GM19452 (cell line): ENCODE results near the gene NBEA.
"Not testable (repeated sequence)": the region's sequence is repeated elsewhere in the genome, so short reads cannot be mapped to it uniquely, and the experiment has no call there.

Experiments
- ATAC-seq: cut with Tn5 transposase; IDR thresholded peaks from one replicate; pipeline ENCODE4 v1.9.1; 2021; ENCODE audit not compliant: unreplicated experiment

The NBEA gene

DNA sequence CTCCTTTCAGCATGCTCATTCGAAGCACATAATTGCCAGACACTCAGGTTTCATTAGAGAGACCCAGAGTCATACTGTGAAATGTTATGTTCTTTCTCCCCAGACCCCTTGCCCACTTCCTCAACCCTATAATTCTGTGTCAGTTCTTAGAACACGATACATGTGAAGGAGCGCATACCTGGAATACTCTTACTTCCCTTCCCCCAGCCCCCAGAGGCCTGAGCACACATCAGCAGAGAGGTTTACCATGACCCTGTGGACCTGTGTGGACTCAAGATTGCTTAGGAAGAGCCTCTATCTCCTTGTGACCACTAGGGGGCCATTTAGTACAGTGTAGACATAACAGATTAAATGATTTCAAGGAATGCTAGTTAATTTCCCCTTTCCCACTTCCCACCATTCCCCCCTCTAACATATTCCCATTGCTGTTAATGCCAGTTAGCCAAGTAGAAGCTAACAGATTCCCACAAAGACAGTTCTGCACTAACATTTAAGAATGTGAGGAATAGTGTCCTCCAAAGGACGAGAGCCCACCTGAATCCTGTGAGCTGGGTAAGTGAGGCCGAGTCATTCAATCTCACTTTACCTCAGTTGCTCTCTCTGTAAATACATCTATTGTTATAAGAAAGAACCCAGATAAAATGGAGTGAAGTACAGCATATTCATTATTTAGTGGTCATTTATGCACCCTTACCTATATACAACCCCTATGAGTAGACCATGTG, 688.6 kb downstream of the NBEA start:
- peak; percentile 67 for ATAC-seq

DNA sequence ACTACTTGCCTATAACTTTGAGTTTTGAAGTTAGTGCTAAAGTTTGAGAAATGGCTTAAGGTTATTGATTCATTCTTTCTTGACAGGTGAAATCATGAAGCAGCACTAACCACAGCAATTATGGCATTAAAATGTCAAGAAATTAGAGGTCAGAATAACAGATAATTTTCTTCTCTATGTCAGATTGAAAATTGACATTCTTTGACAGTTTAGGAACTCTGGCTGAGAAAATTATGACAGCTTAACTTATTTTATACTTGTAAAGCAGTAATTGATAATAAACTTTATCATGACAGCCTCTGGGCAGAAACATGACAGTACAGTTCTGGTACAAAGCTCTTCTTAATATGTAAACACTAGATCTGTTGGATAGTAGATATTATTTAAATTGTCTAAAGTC, 689.6 kb downstream of the NBEA start:
- ATAC-seq: no peak

GRCh38 chr13:35643625-35644024, 701.6 kb downstream of the NBEA start:
- ATAC-seq: no peak

- ATAC-seq: no peak
Observed at GRCh38 chr13:35646056-35646774, 704.1 kb downstream of the NBEA start.

- no peak for ATAC-seq
Observed at GRCh38 chr13:35648201-35648600, 706.1 kb downstream of the NBEA start.

DNA sequence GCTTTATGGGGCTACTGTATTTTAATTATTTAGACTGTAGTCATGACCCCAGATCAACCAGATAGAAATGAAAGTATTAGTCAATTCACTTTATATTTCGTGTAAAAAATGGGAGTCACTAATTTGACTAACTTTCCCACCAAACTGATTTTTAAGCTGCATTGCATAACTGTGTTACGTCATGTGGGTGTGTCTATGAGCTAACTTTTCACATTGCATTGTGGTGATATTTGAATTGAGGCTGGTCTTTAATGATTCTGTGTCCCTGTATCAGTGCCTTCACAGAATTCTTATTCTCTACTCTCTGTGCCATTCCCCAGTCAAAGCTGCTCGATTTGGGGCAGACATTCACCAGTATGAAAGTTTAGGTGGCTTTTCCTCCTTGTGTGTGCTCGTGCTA, 707.1 kb downstream of the NBEA start:
- ATAC-seq: no peak

GRCh38 chr13:35659796-35660195, 717.7 kb downstream of the NBEA start:
- ATAC-seq: no peak

DNA sequence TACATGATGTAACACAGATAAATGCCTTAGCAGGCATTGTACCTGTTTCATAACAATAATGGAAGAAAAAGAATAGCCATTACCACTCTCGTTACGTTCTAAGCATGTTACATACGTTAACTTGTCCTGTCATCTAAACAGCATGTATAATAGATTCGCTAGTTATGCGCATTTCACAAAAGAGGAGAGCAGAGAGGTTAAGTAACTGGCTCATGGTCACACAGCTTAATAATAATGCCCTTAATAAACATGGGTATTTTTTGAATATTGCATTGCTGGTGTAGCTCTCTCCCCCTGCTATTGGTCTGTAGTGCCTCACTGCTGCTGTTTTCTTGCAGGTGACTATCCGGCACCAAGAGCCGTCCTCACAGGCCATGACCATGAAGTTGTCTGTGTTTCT, 722.7 kb downstream of the NBEA start:
- ATAC-seq: no peak

DNA sequence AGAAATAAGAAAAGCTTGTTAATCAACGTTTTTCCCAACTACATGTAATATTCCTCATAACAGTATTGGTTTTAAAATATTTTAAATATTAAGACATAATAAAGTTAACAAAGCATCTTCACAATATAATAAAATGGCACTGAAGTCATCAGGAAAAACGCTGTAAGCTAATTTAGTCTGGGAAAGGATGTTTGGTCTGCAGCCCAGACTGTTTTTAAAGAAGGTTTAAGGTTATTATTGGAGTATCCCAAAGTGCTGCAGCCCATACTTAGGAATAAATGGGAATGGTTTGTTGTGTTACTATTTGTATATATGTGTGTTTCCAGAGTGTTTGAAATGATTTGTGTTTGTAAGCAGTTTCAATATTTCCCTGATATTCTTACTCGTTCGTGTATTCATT, 727.3 kb downstream of the NBEA start:
- ATAC-seq: no peak

DNA sequence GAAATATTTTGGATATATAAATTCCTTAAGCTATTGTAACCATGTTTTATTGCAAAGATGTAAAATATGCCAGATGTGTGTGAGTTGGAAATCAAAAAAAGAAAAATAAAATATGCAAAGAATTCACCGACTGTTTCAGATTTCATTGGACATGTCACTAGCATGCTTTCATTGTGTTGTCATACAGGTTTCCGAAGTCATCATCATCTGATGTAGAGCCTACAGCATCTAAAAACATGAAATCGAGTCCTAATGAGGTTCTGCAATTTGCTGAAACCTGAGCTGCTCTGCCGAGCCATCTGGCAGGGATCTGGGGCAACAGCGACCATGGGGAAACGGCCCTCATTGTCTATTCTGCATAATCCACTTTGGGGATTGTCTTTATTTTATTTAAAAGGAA, 730.5 kb downstream of the NBEA start:
- no peak for ATAC-seq

DNA sequence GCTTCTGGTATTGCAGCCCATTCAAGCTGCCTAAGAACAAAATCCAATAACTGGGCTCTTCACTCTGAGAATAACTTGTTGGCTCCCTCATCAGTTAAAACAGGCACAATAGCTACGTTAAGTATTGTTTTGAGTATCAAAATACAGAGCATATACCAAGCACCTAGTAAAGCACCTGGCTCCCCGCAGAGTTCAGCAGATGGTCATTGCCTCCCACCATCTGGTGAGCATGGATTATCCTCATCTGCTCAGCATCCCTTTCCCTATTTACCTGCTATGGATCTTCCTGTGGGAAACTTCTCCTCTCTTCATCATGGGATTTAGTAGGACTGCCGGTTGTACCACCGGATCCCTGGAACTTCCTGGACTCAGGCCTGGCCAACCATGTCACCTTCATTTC, 733.6 kb downstream of the NBEA start:
- no peak for ATAC-seq

GRCh38 chr13:35677863-35678262, 735.8 kb downstream of the NBEA start:
- ATAC-seq: not testable (repeated sequence)

DNA sequence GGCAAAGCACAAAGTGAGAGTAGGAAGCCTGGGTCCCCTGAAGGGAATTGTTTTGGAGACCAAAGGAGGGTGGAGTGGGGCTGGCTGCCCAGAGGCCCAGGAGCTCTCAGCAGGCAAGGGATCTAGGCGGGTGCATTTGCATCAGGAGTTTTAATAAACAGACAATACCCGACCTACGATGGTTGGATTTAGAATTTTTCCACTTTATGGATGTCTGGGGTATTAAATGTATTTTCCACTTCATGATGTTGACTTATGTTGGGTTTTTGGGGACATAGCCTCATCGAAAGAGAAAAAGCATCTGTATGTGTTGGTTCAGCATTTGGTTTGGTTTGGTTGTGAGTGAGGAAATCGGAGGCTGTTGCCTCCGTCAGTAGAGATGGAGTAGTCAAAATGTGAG, 739.6 kb downstream of the NBEA start:
- ATAC-seq: no peak

DNA sequence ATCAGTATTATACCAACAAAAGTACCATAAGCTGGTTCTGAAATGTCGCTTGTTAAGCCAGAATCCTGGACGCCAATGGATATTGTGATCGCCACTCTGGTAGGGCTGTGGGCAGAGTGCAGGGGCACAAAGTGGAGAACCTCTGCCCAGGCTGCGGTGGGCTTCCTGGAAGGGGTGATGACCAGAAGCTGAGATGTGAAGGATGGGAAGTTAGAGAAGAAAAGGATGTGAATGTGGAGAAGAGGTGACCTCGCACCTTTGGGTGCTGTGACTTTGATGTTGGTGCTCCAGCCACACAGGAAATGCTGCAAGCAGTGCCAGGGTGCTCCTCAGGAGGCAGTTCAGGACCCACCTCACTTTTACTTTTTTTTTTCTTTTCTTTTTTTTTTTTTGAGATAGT, 742.4 kb downstream of the NBEA start:
- no peak for ATAC-seq

- ATAC-seq: no peak
Observed at GRCh38 chr13:35687336-35687735, 745.3 kb downstream of the NBEA start.

- ATAC-seq: no peak
Observed at GRCh38 chr13:35690581-35691207, 748.6 kb downstream of the NBEA start.

- ATAC-seq: no peak
Observed at GRCh38 chr13:35693134-35693784, 751.2 kb downstream of the NBEA start.

DNA sequence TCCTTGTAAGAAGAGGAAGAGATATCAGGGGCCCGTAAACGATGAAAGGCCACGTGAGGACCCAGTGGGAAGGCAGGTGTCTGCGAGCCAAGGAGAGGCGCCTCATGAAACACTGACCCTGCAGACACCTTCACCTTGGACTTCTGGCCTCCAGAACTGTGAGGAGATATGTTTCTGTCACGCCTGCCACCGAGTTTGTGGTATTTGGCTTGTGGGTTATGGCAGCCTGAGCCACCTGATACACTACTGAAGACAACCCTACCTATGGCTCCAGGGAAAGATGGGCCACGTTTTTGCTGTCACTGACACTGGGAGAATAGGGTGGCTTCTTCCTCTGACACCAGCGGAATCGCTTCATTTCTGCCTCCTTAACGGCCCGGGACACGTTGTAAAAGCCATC, 752.0 kb downstream of the NBEA start:
- no peak for ATAC-seq

DNA sequence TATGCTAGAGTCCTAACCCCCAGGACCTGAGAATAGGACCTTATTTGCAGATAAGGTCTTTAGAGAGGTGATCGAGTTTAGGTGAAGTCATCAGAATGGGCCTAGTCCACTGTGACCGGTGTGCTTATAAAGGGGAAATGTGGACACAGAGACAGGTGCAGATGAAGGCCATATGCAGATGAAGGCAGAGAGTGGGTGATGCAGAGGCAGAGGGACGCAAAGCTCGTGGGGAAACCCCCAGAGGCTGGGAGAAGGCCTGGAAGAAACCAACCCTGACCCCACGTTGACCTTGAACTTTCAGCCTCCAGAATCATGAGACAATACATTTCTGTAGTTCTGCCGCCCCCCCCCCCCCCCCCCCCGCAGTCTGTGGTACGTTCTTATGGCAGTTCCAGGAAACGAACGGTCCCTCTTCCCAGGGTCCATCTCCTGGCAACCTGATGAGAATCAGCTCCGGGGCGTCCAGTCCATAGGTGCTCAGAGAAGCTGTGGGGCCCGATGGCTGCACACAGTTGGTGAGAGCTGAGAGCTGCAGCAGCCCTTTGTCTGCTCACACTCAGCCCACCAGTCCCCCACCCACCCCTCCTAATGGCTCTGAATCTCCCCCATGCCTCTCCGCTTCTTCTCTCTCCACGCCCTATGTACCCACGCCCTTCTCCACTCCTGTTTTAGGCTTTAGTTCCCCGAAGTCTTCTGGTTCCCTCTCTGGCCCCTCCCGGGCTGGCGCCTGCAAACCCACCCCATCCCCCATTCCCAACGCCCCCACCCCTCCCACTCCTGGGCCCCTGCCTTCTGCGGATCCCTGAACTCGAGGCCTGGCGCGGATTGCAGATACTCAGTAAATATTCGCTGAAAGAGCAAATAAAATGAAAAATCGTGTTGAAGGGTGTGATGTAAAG, 752.7 kb downstream of the NBEA start:
- no peak for ATAC-seq

- ATAC-seq: no peak
Observed at GRCh38 chr13:35695448-35695770, 753.3 kb downstream of the NBEA start.

GRCh38 chr13:35697186-35697730, 755.2 kb downstream of the NBEA start:
- no peak for ATAC-seq
